NB4 (cell line): ENCODE measurements around the gene CHD2.
"Not testable (repeated sequence)": the region's sequence is repeated elsewhere in the genome, so short reads cannot be mapped to it uniquely, and the experiment has no call there.

Experiments used
- POLR2A ChIP-seq: IDR thresholded peaks from 2 replicates; pipeline ENCODE4 v1.6.1; 2011; ENCODE audit warnings: mild to moderate bottlenecking; ENCODE audit not compliant: insufficient read length; ENCODE audit errors: extremely low read depth
- TF ChIP-seq, protein P1 (sequence below): IDR thresholded peaks from one replicate; pipeline ENCODE4 v1.5.1; 2012; ENCODE audit warnings: low read depth, low read length

DNA sequence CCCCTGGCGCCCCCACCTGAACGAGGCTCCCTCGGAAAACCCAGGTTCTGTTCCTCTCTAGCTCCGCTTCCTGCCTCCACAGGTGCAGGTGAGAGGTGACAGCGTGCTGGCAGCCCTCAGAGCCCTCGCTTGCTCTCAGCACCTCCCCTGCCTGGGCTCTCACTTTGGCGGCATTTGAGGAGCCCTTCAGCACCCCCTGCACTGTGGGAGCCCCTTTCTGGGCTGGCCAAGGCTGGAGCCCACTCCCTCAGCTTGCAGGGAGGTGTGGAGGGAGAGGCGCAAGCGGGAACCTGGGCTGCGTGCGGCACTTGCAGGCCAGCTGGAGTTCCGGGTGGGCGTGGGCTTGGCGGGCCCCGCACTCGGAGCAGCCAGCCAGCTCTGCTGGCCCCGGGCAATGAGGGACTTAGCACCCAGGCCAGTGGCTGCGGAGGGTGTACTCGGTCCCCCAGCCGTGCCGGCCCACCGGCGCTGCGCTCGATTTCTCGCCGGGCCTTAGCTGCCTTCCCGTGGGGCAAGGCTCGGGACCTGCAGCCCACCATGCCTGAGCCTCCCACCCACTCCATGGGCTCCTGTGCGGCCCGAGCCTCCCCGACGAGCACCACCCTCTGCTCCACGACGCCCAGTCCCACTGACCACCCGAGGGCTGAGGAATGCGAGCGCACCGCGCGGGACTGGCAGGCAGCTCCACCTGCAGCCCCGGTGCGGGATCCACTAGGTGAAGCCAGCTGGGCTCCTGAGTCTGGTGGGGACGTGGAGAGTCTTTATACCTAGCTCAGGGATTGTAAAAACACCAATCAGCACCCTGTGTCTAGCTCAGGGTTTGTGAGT is 131.6 kb downstream of the CHD2 start:
- not testable (repeated sequence) for TF ChIP-seq POLR2A
- TF ChIP-seq, protein P1, sequence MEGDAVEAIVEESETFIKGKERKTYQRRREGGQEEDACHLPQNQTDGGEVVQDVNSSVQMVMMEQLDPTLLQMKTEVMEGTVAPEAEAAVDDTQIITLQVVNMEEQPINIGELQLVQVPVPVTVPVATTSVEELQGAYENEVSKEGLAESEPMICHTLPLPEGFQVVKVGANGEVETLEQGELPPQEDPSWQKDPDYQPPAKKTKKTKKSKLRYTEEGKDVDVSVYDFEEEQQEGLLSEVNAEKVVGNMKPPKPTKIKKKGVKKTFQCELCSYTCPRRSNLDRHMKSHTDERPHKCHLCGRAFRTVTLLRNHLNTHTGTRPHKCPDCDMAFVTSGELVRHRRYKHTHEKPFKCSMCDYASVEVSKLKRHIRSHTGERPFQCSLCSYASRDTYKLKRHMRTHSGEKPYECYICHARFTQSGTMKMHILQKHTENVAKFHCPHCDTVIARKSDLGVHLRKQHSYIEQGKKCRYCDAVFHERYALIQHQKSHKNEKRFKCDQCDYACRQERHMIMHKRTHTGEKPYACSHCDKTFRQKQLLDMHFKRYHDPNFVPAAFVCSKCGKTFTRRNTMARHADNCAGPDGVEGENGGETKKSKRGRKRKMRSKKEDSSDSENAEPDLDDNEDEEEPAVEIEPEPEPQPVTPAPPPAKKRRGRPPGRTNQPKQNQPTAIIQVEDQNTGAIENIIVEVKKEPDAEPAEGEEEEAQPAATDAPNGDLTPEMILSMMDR = not testable (repeated sequence)
